K562 (cell line): Measurements from ENCODE around the gene CPTP. TPM values are rescaled to one million over a fixed set of nuclear protein-coding genes. Genes with fewer than 3 reads are reported as not detected.

Source experiments
- AFF4 ChIP-seq: sonication (generic); formaldehyde crosslinking; IDR thresholded peaks from 2 replicates; pipeline ENCODE4 v1.8.0; 2023; ENCODE audit warnings: mild to moderate bottlenecking, missing genetic modification reagents
- E2F8 ChIP-seq: fragments of 450-650 bp; IDR thresholded peaks from 2 replicates; pipeline ENCODE4 v1.7.1; 2018; ENCODE audit warnings: mild to moderate bottlenecking, low read depth; ENCODE audit not compliant: partially characterized antibody
- GABPB1 ChIP-seq: sonication (generic); formaldehyde crosslinking; IDR thresholded peaks from 2 replicates; pipeline ENCODE4 v1.8.0; 2022; ENCODE audit warnings: mild to moderate bottlenecking, missing genetic modification reagents
- PHB2 ChIP-seq: fragments of 450-650 bp; IDR thresholded peaks from 2 replicates; pipeline ENCODE4 v1.6.1; 2017; ENCODE audit warnings: low read depth
- POLR2G ChIP-seq: fragments of 200-400 bp; formaldehyde crosslinking; IDR thresholded peaks from 2 replicates; pipeline ENCODE4 v1.6.1; 2017; ENCODE audit warnings: low read depth, mild to moderate bottlenecking, antibody characterized with exemption, low read length, moderate library complexity
- RBFOX2 ChIP-seq: fragments of 200-400 bp; formaldehyde crosslinking; IDR thresholded peaks from 2 replicates; pipeline ENCODE4 v1.6.1; 2017; ENCODE audit warnings: low read depth, mild to moderate bottlenecking, low read length, moderate library complexity
- SMC3 ChIP-seq: conservative IDR thresholded peaks from 2 replicates; pipeline ENCODE4 v1.6.1; 2011; ENCODE audit warnings: low read depth, low read length, improper control_type of control experiment; ENCODE audit not compliant: insufficient read depth
- ZNF232 ChIP-seq: sonication (generic); formaldehyde crosslinking; IDR thresholded peaks from 2 replicates; pipeline ENCODE4 v1.8.0; 2022; ENCODE audit warnings: mild to moderate bottlenecking, missing genetic modification reagents
- ZNF589 ChIP-seq: fragments of 200-800 bp; sonication (Bioruptor generic); IDR thresholded peaks from 2 replicates; pipeline ENCODE4 v1.6.1; 2016; ENCODE audit warnings: low read depth, missing genetic modification characterization, missing compliant biosample characterization
- polyA plus RNA-seq, 8 experiments: library from polyadenylated mRNA; depleted of rRNA in 4 of 8; stranded (reverse) in 5 of 8; unstranded in 3 of 8; fragments of >200 nt; fragmentation: Nextera tagmentation in 2 of 8; fragmentation: Illumina TruSeq in 1 of 8; extraction: Ambion mirVana in 2 of 8; extraction: Trizol in 1 of 8; gene quantifications; 2 replicates each; pipeline versions ENCODE4 v1.2.1 to v1.2.3, GENCODE V29; 2011 to 2014; ENCODE audit warnings: inconsistent platforms in 1 of 8, missing spikeins in 1 of 8
- total RNA-seq, 7 experiments: library from RNA; depleted of rRNA in 6 of 7; stranded (reverse); fragments of >200 nt in 6 of 7; fragmentation: Illumina TruSeq in 2 of 7; extraction: Trizol in 2 of 7; gene quantifications; 2 replicates each; pipeline versions ENCODE4 v1.2.1 to v1.2.3, GENCODE V29; 2011 to 2021; ENCODE audit warnings: low replicate concordance in 1 of 7

Gene CPTP
- total and polyA plus RNA-seq, 9 of the 15 experiments (the other 6 are each of a cell fraction or from before 2014, with no cell fraction given), result 0.11 to 25.8 (median 3.5) TPM

GRCh38 chr1:1343811-1344421 is 19.3 kb downstream of the CPTP start (continued):
- peak; percentile 12; the same call in 1 of the 2 replicates for TF ChIP-seq RBFOX2
- TF ChIP-seq PHB2, result no peak
- no peak for TF ChIP-seq ZNF232 (CRISPR knock-in tag)
- no peak for TF ChIP-seq E2F8
- TF ChIP-seq AFF4 (CRISPR knock-in tag), result no peak
- no peak for TF ChIP-seq ZNF589
- peak; percentile 65 for TF ChIP-seq POLR2G
- no peak for TF ChIP-seq GABPB1
- TF ChIP-seq SMC3, result no peak
